Chondrocyte (in vitro differentiated cells): ENCODE results near the gene FAM107B. TPM values are rescaled to one million over a fixed set of nuclear protein-coding genes. Genes with fewer than 3 reads are reported as not detected.

Source experiments
- DNase-seq: peaks from one replicate; pipeline ENCODE4 v3.0.0; 2021; ENCODE audit warnings: mixed read lengths, low spot score
- H3K27ac Mint-ChIP-seq: one replicate; pipeline ENCODE4 v1.8.0; 2021; ENCODE audit warnings: mild to moderate bottlenecking, moderate library complexity, mixed read lengths; ENCODE audit not compliant: unreplicated experiment
- H3K27me3 Mint-ChIP-seq: 2 replicates; pipeline ENCODE4 v1.8.0; 2021; ENCODE audit warnings: low read depth, mixed read lengths
- H3K36me3 Mint-ChIP-seq: 2 replicates; pipeline ENCODE4 v1.8.0; 2021; ENCODE audit warnings: low read depth, mixed read lengths
- H3K4me1 Mint-ChIP-seq: 2 replicates; pipeline ENCODE4 v1.8.0; 2021; ENCODE audit warnings: low read depth, mild to moderate bottlenecking, mixed read lengths
- H3K4me3 Mint-ChIP-seq: one replicate; pipeline ENCODE4 v1.8.0; 2021; ENCODE audit warnings: mild to moderate bottlenecking, moderate library complexity, mixed read lengths; ENCODE audit not compliant: unreplicated experiment
- H3K9me3 Mint-ChIP-seq: 2 replicates; pipeline ENCODE4 v1.8.0; 2021; ENCODE audit warnings: low read depth, mixed read lengths
- CTCF ChIP-seq: fragments of 200-600 bp; sonication (generic); IDR thresholded peaks from 2 replicates; pipeline ENCODE4 v1.5.0; 2021; ENCODE audit warnings: antibody characterized with exemption, mild to moderate bottlenecking, moderate library complexity
- total RNA-seq: library from RNA; stranded (reverse); gene quantifications from 3 replicates; pipeline ENCODE4 v1.2.1, GENCODE V29; 2021

Gene FAM107B
- total RNA-seq, 1 donor from 2014 or later, result 29.1 TPM

DNA sequence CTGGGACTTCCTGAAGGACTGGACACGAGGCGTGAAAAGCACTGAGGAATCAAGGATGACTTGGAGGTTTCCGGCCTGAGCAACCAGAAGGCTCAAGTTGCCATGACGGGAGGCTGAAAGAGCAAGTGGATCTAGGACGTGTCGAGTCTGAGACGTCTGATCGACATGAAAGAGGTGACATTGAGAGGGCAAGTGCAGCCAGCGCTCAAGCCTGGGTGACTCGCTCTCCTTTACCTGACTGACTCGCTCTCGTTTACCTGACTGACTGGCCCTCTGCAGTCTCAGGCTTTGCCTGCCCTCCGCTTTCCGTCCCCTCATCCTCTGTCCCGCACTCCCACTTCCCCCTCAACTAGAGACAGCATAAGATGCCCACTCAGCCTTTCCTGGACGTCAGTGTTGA, 241.4 kb downstream of the FAM107B start:
- H3K27ac Mint-ChIP-seq, result peak overlapping the region; percentile 29
- no peaks in the 10 kb centered on the region for H3K9me3 Mint-ChIP-seq
- no peaks in the 10 kb centered on the region for H3K36me3 Mint-ChIP-seq
- H3K4me1 Mint-ChIP-seq, result peaks cover 29% of the 10 kb centered on the region
- DNase-seq, result no peak
- no peak overlapping the region for H3K4me3 Mint-ChIP-seq
- H3K27me3 Mint-ChIP-seq, result no peaks in the 10 kb centered on the region
- no peak for TF ChIP-seq CTCF

GRCh38 chr10:14532473-14533251, 242.0 kb downstream of the FAM107B start:
- Mint-ChIP-seq H3K4me1 (peaks cover 29% of the 10 kb centered on the region), H3K4me3 (peak overlapping the region; percentile 1), H3K27ac (peak overlapping the region; percentile 63), H3K9me3 (no peaks in the 10 kb centered on the region), H3K36me3 (no peaks in the 10 kb centered on the region), H3K27me3 (no peaks in the 10 kb centered on the region)
- no peak for DNase-seq
- TF ChIP-seq CTCF, result no peak

- peak overlapping the region; percentile 24 for H3K27ac Mint-ChIP-seq
- no peak overlapping the region for H3K4me3 Mint-ChIP-seq
- DNase-seq, result no peak
- no peaks in the 10 kb centered on the region for H3K27me3 Mint-ChIP-seq
- H3K9me3 Mint-ChIP-seq, result no peaks in the 10 kb centered on the region
- TF ChIP-seq CTCF, result no peak
- peaks cover 31% of the 10 kb centered on the region for H3K4me1 Mint-ChIP-seq
- H3K36me3 Mint-ChIP-seq, result no peaks in the 10 kb centered on the region
These were observed 242.7 kb downstream of the FAM107B start for GRCh38 chr10:14531974-14532373.

DNA sequence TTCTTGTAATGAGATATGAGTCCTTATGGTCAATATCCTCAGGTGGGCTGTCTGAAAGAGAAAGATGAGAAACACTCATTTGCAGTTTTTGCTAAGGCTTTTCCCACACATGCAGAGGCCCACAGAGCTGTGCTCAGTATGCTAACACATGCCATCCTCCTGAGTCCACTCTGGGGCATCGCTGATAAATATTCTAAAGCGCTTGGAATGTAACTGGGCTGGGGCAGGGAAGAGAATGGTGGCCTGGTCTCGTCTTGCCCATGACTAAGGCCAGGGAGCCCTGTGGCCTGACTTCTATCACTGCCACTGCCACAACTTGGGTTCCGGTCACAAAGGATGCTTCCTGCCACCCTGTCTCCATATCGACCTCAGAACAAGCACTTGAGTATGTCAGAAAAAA, 244.2 kb downstream of the FAM107B start:
- TF ChIP-seq CTCF, result no peak

GRCh38 chr10:14529351-14529750, 245.3 kb downstream of the FAM107B start:
- Mint-ChIP-seq H3K9me3 (no peaks in the 10 kb centered on the region), H3K27me3 (no peaks in the 10 kb centered on the region), H3K4me1 (peaks cover 37% of the 10 kb centered on the region), H3K36me3 (no peaks in the 10 kb centered on the region), H3K27ac (no peak overlapping the region), H3K4me3 (no peak overlapping the region)
- TF ChIP-seq CTCF, result no peak
- no peak for DNase-seq

More for the DNA sequence above, 244.2 kb downstream of the FAM107B start:
- no peak for DNase-seq
- Mint-ChIP-seq H3K4me1 (peaks cover 35% of the 10 kb centered on the region), H3K27me3 (no peaks in the 10 kb centered on the region), H3K9me3 (no peaks in the 10 kb centered on the region), H3K27ac (no peak overlapping the region), H3K36me3 (no peaks in the 10 kb centered on the region), H3K4me3 (no peak overlapping the region)
